Heart left ventricle (tissue), 13 donors: ENCODE measurements around the gene RAD51B.

ENCODE experiments used
- CTCF ChIP-seq, 12 donors: fragments of 200-600 bp; sonication (generic) in 4 of 12; IDR thresholded peaks; one replicate each; pipeline versions ENCODE4 v1.5.0 to v1.8.0; 2018 to 2022; ENCODE audit warnings: antibody characterized with exemption in 12 of 12, mild to moderate bottlenecking in 5 of 12
- POLR2A ChIP-seq, 2 donors: fragments of 450-650 bp; IDR thresholded peaks; one replicate each; pipeline ENCODE4 v1.6.1; 2017; ENCODE audit warnings: antibody characterized with exemption in 2 of 2, mild to moderate bottlenecking in 2 of 2, moderate library complexity in 2 of 2
- donor health status: ischemic (EF 13 %, LVEDD 7.1; RV severe dilation, severe dysfunction).
- donor health status: DM: no; HTN: yes; CAD: no.
- donor health status: DM: no; HTN: no; CAD: no.
- donor health status: ischemic (EF 25% LVEDD 6.9; RV normal size, moderate dysfunction).
- donor health status: ischemic (EF 25% LVEDD 5.7; RV mildly dilated, moderate dysfunction).
- donor health status: ischemic (EF 35%, LVEDD 5.7; RV mildly dilated, moderate dysfunction).
- donor health status: nonischemic (EF 11% LVEDD 7.7; RV severe dilation, severe dysfunction).
- donor health status: DM: yes; HTN: yes; CAD: no.
- donor health status: PGD.
- donor health status: ischemic (EF 29% LVEDD 5.4; RV normal size, mild dysfunction).
- donor health status: nonischemic (EF 23%, LVEDD 6.1; RV moderate dilation, normal function).

DNA sequence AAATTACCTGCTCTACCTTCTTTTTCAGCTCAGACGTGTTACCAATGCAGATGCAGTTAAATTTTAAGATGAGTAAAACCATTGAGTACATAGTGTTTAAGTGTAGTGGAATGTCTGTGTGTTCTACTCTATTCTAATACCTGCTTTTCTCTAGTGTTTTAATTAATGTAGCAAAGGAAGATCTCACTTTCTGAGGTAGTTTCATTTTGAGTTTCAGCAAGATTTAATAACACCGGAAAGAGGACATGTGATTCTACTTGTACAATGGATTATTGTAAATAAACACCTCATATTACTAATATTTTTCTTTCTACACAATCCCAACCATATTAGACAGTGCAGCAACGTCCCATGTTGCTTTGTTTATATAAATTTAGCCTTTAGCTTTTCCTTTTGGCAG is 315.4 kb downstream of the RAD51B start:
- TF ChIP-seq CTCF (IDR thresholded peaks at IDR 0.05), result no peak
- TF ChIP-seq POLR2A (IDR thresholded peaks at IDR 0.05), result no peak
